HG03575 (cell line): Measurements from ENCODE around the gene RAPGEF2.
"Not testable (repeated sequence)": the region's sequence is repeated elsewhere in the genome, so short reads cannot be mapped to it uniquely, and the experiment has no call there.

ENCODE experiments used
- ATAC-seq: cut with Tn5 transposase; IDR thresholded peaks from one replicate; pipeline ENCODE4 v1.9.1; 2021; ENCODE audit not compliant: unreplicated experiment, insufficient number of reproducible peaks, low FRiP score; ENCODE audit errors: extremely low read depth

Gene RAPGEF2

GRCh38 chr4:159358226-159358625 is 255.3 kb downstream of the RAPGEF2 start:
- ATAC-seq = no peak

- ATAC-seq = no peak
Measured at GRCh38 chr4:159360549-159360948, 257.7 kb downstream of the RAPGEF2 start.

- ATAC-seq = no peak
Measured at GRCh38 chr4:159363361-159363760, 260.5 kb downstream of the RAPGEF2 start.

DNA sequence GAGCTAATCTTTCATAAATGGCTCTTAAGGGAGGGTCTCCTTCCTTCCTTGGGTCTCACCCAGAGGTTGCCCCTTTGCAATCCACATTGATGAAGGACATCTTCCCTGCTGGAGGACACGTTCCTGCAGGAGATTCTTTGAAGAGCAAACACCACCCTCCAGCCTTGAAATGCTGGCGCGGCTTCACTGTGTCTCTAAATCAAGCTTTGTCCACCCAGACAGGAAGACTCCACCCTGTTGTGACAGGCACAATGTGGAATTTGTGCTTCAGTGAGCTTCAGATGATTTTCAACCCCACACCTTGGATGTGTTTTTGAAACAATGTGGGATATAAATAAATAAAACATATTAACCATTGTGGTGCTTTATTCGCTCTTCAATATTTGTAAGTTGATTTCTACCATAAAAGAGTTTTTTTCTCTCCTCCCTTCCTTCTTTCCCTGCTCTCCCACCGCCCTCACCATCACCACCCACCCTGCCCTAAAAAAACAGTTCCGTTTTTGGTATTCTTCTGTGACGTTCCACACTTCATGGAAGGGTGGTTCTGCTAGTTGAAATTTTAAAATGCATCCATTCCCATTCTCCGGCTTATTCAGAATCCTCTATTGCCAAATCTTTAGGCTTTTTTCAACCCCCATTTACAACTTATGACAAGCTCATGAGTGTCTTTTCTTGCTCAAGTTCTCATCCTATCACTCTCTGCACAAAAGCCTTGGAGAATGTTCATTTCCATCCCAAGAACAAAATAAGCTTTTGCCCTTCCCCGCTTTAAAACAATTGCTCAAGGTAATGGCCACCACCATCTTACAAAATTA is 264.3 kb downstream of the RAPGEF2 start:
- no peak for ATAC-seq

DNA sequence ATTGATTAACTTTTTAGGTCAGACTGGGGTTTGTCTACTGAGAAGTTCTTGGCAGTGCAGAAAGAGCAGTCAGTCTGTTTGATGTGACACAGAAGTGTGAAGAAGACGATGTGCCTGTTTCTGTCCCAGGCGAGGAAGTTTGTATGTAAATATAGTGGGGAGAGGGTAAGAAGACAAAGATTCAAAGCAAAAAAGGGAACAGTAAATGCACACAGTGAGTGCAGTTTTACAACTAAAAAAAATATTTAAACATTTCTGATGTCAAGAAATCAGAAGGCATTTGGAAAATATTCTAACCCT is 264.9 kb downstream of the RAPGEF2 start:
- ATAC-seq = no peak

GRCh38 chr4:159368320-159368719 is 265.4 kb downstream of the RAPGEF2 start:
- ATAC-seq = no peak

GRCh38 chr4:159369256-159369655 is 266.4 kb downstream of the RAPGEF2 start:
- ATAC-seq = no peak

GRCh38 chr4:159370286-159370685 is 267.4 kb downstream of the RAPGEF2 start:
- ATAC-seq = no peak

- ATAC-seq = no peak
Measured at GRCh38 chr4:159374749-159375530, 272.1 kb downstream of the RAPGEF2 start.

DNA sequence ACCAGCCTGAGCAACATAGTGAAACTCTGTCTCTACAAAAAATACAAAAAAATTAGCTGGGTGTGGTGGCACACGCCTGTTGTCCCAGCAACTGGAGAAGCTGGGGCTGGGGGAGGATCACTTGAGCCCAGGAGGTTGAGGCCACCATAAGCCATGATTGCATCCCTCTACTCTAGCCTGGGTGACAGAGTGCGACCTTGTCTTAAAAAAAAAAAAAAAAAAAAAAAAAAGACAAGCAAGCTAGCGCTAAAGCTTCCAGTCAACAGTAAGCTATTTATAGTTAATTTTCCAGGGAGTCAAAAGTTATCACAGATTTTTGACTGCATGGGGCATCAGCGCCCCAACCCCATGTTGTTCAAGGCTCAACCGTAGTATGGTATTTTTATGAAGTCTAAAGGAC is 273.4 kb downstream of the RAPGEF2 start:
- ATAC-seq = no peak

GRCh38 chr4:159378056-159378616 is 275.3 kb downstream of the RAPGEF2 start:
- no peak for ATAC-seq

- ATAC-seq = not testable (repeated sequence)
Measured at GRCh38 chr4:159379064-159379463, 276.2 kb downstream of the RAPGEF2 start.

GRCh38 chr4:159379836-159380235 is 277.0 kb downstream of the RAPGEF2 start:
- ATAC-seq = no peak

DNA sequence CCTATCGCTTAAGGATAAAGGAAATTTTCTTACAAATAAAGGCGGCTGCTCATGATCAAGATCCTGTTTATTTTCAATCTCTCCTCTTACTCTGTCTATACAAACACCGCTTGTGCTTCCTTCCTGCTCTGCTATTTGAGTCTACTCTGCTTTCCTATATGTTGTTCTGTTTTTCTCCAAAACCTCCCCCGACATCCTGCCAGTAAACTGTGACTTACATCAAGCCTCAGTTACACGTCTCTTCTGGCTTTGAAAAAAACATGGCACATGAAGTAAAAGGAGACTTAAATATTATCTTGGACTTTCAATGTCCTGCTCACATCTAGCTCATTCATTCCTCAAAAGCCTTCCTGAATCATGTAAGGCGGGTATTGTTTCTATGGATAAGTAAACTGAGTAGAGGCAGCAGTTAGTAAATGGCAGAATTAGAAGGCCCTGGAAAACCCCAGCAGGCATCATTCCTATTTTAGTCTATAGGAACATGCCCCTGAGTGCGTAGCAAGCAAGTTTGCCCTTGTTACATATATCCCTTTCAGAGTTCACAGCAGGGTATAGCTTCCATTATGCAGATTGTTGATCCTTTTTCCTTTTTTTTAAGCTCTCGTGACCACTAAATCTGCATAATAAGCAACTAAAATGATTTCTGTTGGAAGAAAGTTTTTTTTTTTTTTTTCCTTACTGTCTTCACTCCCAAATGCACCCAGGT is 280.1 kb downstream of the RAPGEF2 start:
- no peak for ATAC-seq

- ATAC-seq = no peak
Measured at GRCh38 chr4:159383562-159383931, 280.7 kb downstream of the RAPGEF2 start.

- no peak for ATAC-seq
Measured at GRCh38 chr4:159384017-159384416, 281.1 kb downstream of the RAPGEF2 start.

GRCh38 chr4:159384632-159385031 is 281.8 kb downstream of the RAPGEF2 start:
- ATAC-seq = no peak

- no peak for ATAC-seq
Measured at GRCh38 chr4:159386620-159387019, 283.7 kb downstream of the RAPGEF2 start.

GRCh38 chr4:159389756-159390155 is 286.9 kb downstream of the RAPGEF2 start:
- ATAC-seq = no peak

GRCh38 chr4:159390648-159391047 is 287.8 kb downstream of the RAPGEF2 start:
- ATAC-seq = no peak
